WTC11 (cell line): Measurements from ENCODE around the gene CASP4. TPM values are rescaled to one million over a fixed set of nuclear protein-coding genes. Genes with fewer than 3 reads are reported as not detected.

Experiments used
- ATAC-seq: fragments of 200-7000 bp; cut with Tn5 transposase; 2 replicates; pipeline ENCODE4 v1.10.0; 2021; ENCODE audit warnings: mild to moderate bottlenecking, moderate library complexity
- CTCF ChIA-PET: fragments of 300-600 bp; sonication (Branson Sonifier 250); formaldehyde crosslinking; loops from one replicate; lab custom pipeline; 2021; ENCODE audit warnings: antibody characterized with exemption; lab: Charles Lee
- POLR2A ChIA-PET: fragments of 350-600 bp; sonication (Branson Sonifier 250); formaldehyde crosslinking; loops from one replicate; lab custom pipeline; 2021; ENCODE audit warnings: antibody characterized with exemption; lab: Charles Lee
- DNase-seq: peaks from one replicate; pipeline ENCODE4 v3.0.0; 2021; ENCODE audit warnings: low spot score
- H3K27ac Mint-ChIP-seq: 2 replicates; pipeline ENCODE4 v1.8.0; 2021; ENCODE audit warnings: mixed read lengths
- H3K27me3 Mint-ChIP-seq: 2 replicates; pipeline ENCODE4 v1.8.0; 2021; ENCODE audit warnings: low read depth, mild to moderate bottlenecking, moderate library complexity, mixed read lengths
- H3K36me3 Mint-ChIP-seq: 2 replicates; pipeline ENCODE4 v1.8.0; 2021; ENCODE audit warnings: mixed read lengths
- H3K4me1 Mint-ChIP-seq: 2 replicates; pipeline ENCODE4 v1.8.0; 2022; ENCODE audit warnings: mixed read lengths
- H3K4me3 Mint-ChIP-seq: 2 replicates; pipeline ENCODE4 v1.8.0; 2021; ENCODE audit warnings: mild to moderate bottlenecking, moderate library complexity, mixed read lengths
- H3K9me3 Mint-ChIP-seq: 2 replicates; pipeline ENCODE4 v1.8.0; 2021; ENCODE audit warnings: mixed read lengths
- AFF4 ChIP-seq: sonication (generic); formaldehyde crosslinking; IDR thresholded peaks from 2 replicates; pipeline ENCODE4 v1.8.1; 2023; ENCODE audit warnings: mild to moderate bottlenecking, missing genetic modification reagents, borderline replicate concordance
- ATF2 ChIP-seq: sonication (generic); formaldehyde crosslinking; IDR thresholded peaks from 2 replicates; pipeline ENCODE4 v1.8.1; 2022; ENCODE audit warnings: low read depth, missing genetic modification reagents, borderline replicate concordance
- E2F1 ChIP-seq: sonication (generic); formaldehyde crosslinking; IDR thresholded peaks from 2 replicates; pipeline ENCODE4 v1.8.0; 2022; ENCODE audit warnings: mild to moderate bottlenecking, missing genetic modification reagents
- HMGXB4 ChIP-seq: sonication (generic); formaldehyde crosslinking; IDR thresholded peaks from 2 replicates; pipeline ENCODE4 v1.8.1; 2023; ENCODE audit warnings: mild to moderate bottlenecking, moderate library complexity, missing genetic modification reagents
- JAZF1 ChIP-seq: fragments of 250-450 bp; sonication (Bioruptor Pico); IDR thresholded peaks from 2 replicates; pipeline ENCODE4 v1.9.0; 2021; ENCODE audit warnings: moderate library complexity, mild to moderate bottlenecking, inconsistent platforms
- MAX ChIP-seq: sonication (generic); formaldehyde crosslinking; IDR thresholded peaks from 2 replicates; pipeline ENCODE4 v1.8.0; 2022; ENCODE audit warnings: mild to moderate bottlenecking, missing genetic modification reagents
- PREB ChIP-seq: sonication (generic); formaldehyde crosslinking; IDR thresholded peaks from 2 replicates; pipeline ENCODE4 v1.8.1; 2022; ENCODE audit warnings: mild to moderate bottlenecking, missing genetic modification reagents, moderate library complexity, borderline replicate concordance
- USF2 ChIP-seq: sonication (generic); formaldehyde crosslinking; IDR thresholded peaks from 2 replicates; pipeline ENCODE4 v1.8.1; 2023; ENCODE audit warnings: mild to moderate bottlenecking, missing genetic modification reagents, moderate library complexity
- ZNF396 ChIP-seq: fragments of 250-450 bp; sonication (Bioruptor Pico); IDR thresholded peaks from 2 replicates; pipeline ENCODE4 v1.8.0; 2021; ENCODE audit warnings: mild to moderate bottlenecking, moderate library complexity, borderline replicate concordance
- total RNA-seq: library from RNA; stranded (reverse); gene quantifications from 3 replicates; pipeline ENCODE4 v1.2.3, GENCODE V29; 2021
- TF ChIP-seq, protein P1 (sequence below): sonication (generic); formaldehyde crosslinking; IDR thresholded peaks from 2 replicates; pipeline ENCODE4 v1.8.0; 2022; ENCODE audit warnings: missing genetic modification reagents
- TF ChIP-seq, protein P2 (sequence below): sonication (generic); formaldehyde crosslinking; IDR thresholded peaks from 2 replicates; pipeline ENCODE4 v1.8.1; 2023; ENCODE audit warnings: mild to moderate bottlenecking, missing genetic modification reagents, moderate library complexity
- TF ChIP-seq, protein P3 (sequence below): sonication (generic); formaldehyde crosslinking; IDR thresholded peaks from 2 replicates; pipeline ENCODE4 v1.8.1; 2022; ENCODE audit warnings: missing genetic modification reagents, borderline replicate concordance
- TF ChIP-seq, protein P4 (sequence below): sonication (generic); formaldehyde crosslinking; IDR thresholded peaks from 2 replicates; pipeline ENCODE4 v1.8.1; 2023; ENCODE audit warnings: mild to moderate bottlenecking, missing genetic modification reagents

The CASP4 gene
- total RNA-seq, 1 experiment from 2014 or later: 0.44 TPM

DNA sequence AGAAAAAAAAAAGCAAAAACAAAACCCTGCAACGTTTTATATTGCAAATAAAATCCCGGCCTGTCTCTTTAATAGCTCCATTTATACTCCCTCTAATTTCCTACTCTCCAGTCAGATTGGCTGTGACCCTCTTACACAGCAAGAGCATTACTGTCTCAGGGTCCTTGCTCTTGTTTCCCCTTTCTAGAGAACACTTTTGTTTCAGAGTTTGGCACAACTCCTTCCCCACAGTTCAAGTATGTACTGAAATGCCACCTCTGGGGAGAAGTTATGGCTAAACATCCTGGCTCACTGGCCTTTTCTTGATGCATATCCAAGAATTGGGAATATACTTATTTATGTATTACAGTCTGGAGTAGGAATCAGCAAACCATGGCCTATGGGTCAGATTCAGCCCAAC is 72.7 kb downstream of the CASP4 start:
- Mint-ChIP-seq H3K9me3 (peaks cover 7% of the 10 kb centered on the region), H3K36me3 (0 out of 2 replicates have a peak, but pooled peaks cover 2% of the 10 kb centered on the region), H3K4me3 (no peak overlapping the region), H3K27me3 (no peaks in the 10 kb centered on the region), H3K4me1 (peaks cover 46% of the 10 kb centered on the region), H3K27ac (0 out of 2 replicates have a peak overlapping the region, but pooled peaks have one; percentile 48)
- DNase-seq (no peak), ATAC-seq (no peak)
- CTCF ChIA-PET: no interaction called here
- TF ChIP-seq USF2 (CRISPR knock-in tag) (no peak), E2F1 (CRISPR knock-in tag) (no peak), HMGXB4 (CRISPR knock-in tag) (no peak), MAX (CRISPR knock-in tag) (no peak), AFF4 (CRISPR knock-in tag) (no peak), PREB (CRISPR knock-in tag) (no peak), ZNF396 (no peak)
- TF ChIP-seq, protein P1, sequence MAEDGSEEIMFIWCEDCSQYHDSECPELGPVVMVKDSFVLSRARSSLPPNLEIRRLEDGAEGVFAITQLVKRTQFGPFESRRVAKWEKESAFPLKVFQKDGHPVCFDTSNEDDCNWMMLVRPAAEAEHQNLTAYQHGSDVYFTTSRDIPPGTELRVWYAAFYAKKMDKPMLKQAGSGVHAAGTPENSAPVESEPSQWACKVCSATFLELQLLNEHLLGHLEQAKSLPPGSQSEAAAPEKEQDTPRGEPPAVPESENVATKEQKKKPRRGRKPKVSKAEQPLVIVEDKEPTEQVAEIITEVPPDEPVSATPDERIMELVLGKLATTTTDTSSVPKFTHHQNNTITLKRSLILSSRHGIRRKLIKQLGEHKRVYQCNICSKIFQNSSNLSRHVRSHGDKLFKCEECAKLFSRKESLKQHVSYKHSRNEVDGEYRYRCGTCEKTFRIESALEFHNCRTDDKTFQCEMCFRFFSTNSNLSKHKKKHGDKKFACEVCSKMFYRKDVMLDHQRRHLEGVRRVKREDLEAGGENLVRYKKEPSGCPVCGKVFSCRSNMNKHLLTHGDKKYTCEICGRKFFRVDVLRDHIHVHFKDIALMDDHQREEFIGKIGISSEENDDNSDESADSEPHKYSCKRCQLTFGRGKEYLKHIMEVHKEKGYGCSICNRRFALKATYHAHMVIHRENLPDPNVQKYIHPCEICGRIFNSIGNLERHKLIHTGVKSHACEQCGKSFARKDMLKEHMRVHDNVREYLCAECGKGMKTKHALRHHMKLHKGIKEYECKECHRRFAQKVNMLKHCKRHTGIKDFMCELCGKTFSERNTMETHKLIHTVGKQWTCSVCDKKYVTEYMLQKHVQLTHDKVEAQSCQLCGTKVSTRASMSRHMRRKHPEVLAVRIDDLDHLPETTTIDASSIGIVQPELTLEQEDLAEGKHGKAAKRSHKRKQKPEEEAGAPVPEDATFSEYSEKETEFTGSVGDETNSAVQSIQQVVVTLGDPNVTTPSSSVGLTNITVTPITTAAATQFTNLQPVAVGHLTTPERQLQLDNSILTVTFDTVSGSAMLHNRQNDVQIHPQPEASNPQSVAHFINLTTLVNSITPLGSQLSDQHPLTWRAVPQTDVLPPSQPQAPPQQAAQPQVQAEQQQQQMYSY (CRISPR knock-in tag): no peak
- TF ChIP-seq, protein P2, sequence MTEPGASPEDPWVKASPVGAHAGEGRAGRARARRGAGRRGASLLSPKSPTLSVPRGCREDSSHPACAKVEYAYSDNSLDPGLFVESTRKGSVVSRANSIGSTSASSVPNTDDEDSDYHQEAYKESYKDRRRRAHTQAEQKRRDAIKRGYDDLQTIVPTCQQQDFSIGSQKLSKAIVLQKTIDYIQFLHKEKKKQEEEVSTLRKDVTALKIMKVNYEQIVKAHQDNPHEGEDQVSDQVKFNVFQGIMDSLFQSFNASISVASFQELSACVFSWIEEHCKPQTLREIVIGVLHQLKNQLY (CRISPR knock-in tag): no peak
- TF ChIP-seq, all 79 proteins: peak for 0
- POLR2A ChIA-PET: no interaction called here

DNA sequence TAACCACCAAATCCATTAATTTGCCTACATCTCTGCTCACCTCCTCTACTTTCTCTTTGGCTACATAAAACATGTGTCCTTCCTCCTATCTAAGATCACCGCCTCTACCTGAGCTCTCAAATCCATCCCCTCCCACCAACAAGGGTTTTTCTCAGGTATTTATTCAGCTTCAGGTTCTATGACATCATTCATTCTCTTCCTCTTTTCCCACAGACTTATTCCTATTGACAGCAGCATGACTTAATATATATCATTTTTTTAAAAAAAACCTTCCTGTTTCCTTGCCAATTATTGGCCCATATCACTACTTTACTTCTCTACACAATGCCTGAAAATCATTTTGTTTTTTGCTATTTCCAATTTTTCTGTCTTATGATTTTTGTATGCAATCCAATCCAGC is 74.5 kb downstream of the CASP4 start:
- Mint-ChIP-seq H3K36me3 (0 out of 2 replicates have a peak, but pooled peaks cover 2% of the 10 kb centered on the region), H3K9me3 (peaks cover 4% of the 10 kb centered on the region; the same call in 1 of the 2 replicates), H3K4me3 (no peak overlapping the region), H3K4me1 (peaks cover 51% of the 10 kb centered on the region), H3K27ac (no peak overlapping the region; the same call in 1 of the 2 replicates), H3K27me3 (no peaks in the 10 kb centered on the region)
- DNase-seq (no peak), ATAC-seq (no peak)
- ChIA-PET POLR2A (no interaction called here), CTCF (no interaction called here)
- TF ChIP-seq, protein P3, sequence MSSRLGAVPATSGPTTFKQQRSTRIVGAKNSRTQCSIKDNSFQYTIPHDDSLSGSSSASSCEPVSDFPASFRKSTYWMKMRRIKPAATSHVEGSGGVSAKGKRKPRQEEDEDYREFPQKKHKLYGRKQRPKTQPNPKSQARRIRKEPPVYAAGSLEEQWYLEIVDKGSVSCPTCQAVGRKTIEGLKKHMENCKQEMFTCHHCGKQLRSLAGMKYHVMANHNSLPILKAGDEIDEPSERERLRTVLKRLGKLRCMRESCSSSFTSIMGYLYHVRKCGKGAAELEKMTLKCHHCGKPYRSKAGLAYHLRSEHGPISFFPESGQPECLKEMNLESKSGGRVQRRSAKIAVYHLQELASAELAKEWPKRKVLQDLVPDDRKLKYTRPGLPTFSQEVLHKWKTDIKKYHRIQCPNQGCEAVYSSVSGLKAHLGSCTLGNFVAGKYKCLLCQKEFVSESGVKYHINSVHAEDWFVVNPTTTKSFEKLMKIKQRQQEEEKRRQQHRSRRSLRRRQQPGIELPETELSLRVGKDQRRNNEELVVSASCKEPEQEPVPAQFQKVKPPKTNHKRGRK (CRISPR knock-in tag): no peak
- TF ChIP-seq ZNF396: no peak
- no peak for TF ChIP-seq JAZF1 (CRISPR knock-in tag)
- no peak for TF ChIP-seq ATF2 (CRISPR knock-in tag)
- TF ChIP-seq, protein P4, sequence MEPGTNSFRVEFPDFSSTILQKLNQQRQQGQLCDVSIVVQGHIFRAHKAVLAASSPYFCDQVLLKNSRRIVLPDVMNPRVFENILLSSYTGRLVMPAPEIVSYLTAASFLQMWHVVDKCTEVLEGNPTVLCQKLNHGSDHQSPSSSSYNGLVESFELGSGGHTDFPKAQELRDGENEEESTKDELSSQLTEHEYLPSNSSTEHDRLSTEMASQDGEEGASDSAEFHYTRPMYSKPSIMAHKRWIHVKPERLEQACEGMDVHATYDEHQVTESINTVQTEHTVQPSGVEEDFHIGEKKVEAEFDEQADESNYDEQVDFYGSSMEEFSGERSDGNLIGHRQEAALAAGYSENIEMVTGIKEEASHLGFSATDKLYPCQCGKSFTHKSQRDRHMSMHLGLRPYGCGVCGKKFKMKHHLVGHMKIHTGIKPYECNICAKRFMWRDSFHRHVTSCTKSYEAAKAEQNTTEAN (CRISPR knock-in tag): no peak
- TF ChIP-seq, protein P2 (CRISPR knock-in tag): no peak
